Fibroblast of lung (primary cell): Measurements from ENCODE around the gene ZNF608. TPM values are rescaled to one million over a fixed set of nuclear protein-coding genes. Genes with fewer than 3 reads are reported as not detected.

Experiments used
- DNase-seq, 2 donors: peaks; one replicate each; pipeline versions ENCODE4 v3.0.0 to v3.0.0-alpha.2; 2010; ENCODE audit warnings: low read depth in 2 of 2
- H2AFZ ChIP-seq: 2 replicates; pipeline ENCODE4 v1.5.1; 2012; ENCODE audit warnings: low read length, control low read depth, inconsistent platforms
- H3K27ac ChIP-seq: 2 replicates; pipeline ENCODE4 v1.5.1; 2011; ENCODE audit warnings: low read length, control low read depth; ENCODE audit not compliant: insufficient read depth
- H3K27me3 ChIP-seq: 2 replicates; pipeline ENCODE4 v1.5.1; 2011; ENCODE audit warnings: mild to moderate bottlenecking, low read length; ENCODE audit not compliant: control insufficient read depth, insufficient read depth
- H3K36me3 ChIP-seq: 2 replicates; pipeline ENCODE4 v1.5.1; 2011; ENCODE audit warnings: low read length; ENCODE audit not compliant: control insufficient read depth, insufficient read depth
- H3K4me1 ChIP-seq: 2 replicates; pipeline ENCODE4 v1.5.1; 2011; ENCODE audit warnings: low read length; ENCODE audit not compliant: control insufficient read depth, insufficient read depth; ENCODE audit errors: extremely low read depth
- H3K4me2 ChIP-seq: 2 replicates; pipeline ENCODE4 v1.5.1; 2011; ENCODE audit warnings: low read length, control low read depth; ENCODE audit not compliant: insufficient read depth; ENCODE audit errors: extremely low read depth
- H3K4me3 ChIP-seq, 4 experiments: fragments of 200-600 bp in 1 of 4; sonication (generic) in 1 of 4; replicated peaks in 1 of 4; 2 replicates each; pipeline ENCODE4 v1.5.1; 2011 to 2016; ENCODE audit warnings: low read length in 4 of 4, low read depth in 3 of 4, mild to moderate bottlenecking in 3 of 4, control low read depth in 2 of 4, inconsistent platforms in 1 of 4, mixed read lengths in 1 of 4; ENCODE audit not compliant: insufficient read depth in 1 of 4; ENCODE audit errors: control extremely low read depth in 1 of 4
- H3K79me2 ChIP-seq: 2 replicates; pipeline ENCODE4 v1.5.1; 2012; ENCODE audit warnings: mild to moderate bottlenecking, low read length, inconsistent platforms; ENCODE audit not compliant: control insufficient read depth, insufficient read depth
- H3K9ac ChIP-seq: 2 replicates; pipeline ENCODE4 v1.5.1; 2011; ENCODE audit warnings: mild to moderate bottlenecking, low read length, control low read depth; ENCODE audit not compliant: insufficient read depth
- H3K9me3 ChIP-seq: 2 replicates; pipeline ENCODE4 v1.5.1; 2012; ENCODE audit warnings: low read depth, low read length; ENCODE audit not compliant: control insufficient read depth, insufficient read depth
- H4K20me1 ChIP-seq: 2 replicates; pipeline ENCODE4 v1.5.1; 2011; ENCODE audit warnings: low read length; ENCODE audit not compliant: control insufficient read depth, insufficient read depth; ENCODE audit errors: extremely low read depth
- CTCF ChIP-seq, 2 donors: IDR thresholded peaks in 1 of 2; conservative IDR thresholded peaks in 1 of 2; 1 replicate in 1 of 2; 2 replicates in 1 of 2; pipeline ENCODE4 v1.5.1; 2011 to 2012; ENCODE audit warnings: low read length in 2 of 2, control low read depth in 1 of 2, inconsistent platforms in 1 of 2, low read depth in 1 of 2, mild to moderate bottlenecking in 1 of 2
- EZH2 ChIP-seq: IDR thresholded peaks from 2 replicates; pipeline ENCODE4 v1.5.1; 2012; ENCODE audit warnings: low read length, control low read depth, mild to moderate bottlenecking; ENCODE audit errors: missing control alignments
- polyA plus RNA-seq, 2 donors: library from polyadenylated mRNA; depleted of rRNA in 1 of 2; stranded (reverse) in 1 of 2; unstranded in 1 of 2; fragments of >200 nt; gene quantifications; 2 replicates each; pipeline ENCODE4 v1.2.1, GENCODE V29; 2011 to 2012; ENCODE audit warnings: missing spikeins in 1 of 2
- total RNA-seq: library from RNA; depleted of rRNA; stranded (reverse); fragments of >200 nt; gene quantifications from 2 replicates; pipeline ENCODE4 v1.2.1, GENCODE V29; 2014

Gene ZNF608
- total and polyA plus RNA-seq, 2 donors (not counting 1 experiment from before 2014, with no cell fraction given): 12.4 to 25.3 TPM

GRCh38 chr5:124747791-124748686, 1.6 kb upstream of the ZNF608 start:
- Histone ChIP-seq H3K27ac (peak overlapping the region; percentile 72), H3K4me1 (peaks cover 1% of the 10 kb centered on the region), H3K4me3 (peak overlapping the region; percentile 57 to 96 (median 64)), H3K4me2 (peak overlapping the region; percentile 49), H3K27me3 (no peaks in the 10 kb centered on the region), H3K36me3 (no peaks in the 10 kb centered on the region), H4K20me1 (no peaks in the 10 kb centered on the region), H3K9ac (peak overlapping the region; percentile 57), H2AFZ (peak overlapping the region; percentile 37), H3K9me3 (no peaks in the 10 kb centered on the region), H3K79me2 (peaks cover 28% of the 10 kb centered on the region)
- TF ChIP-seq CTCF (conservative IDR thresholded peaks at IDR 0.05 in 1 of 2, IDR thresholded peaks at IDR 0.05 in 1 of 2; ENCODE audit: low read depth in 1 of 2, low read length in 2 of 2): no peak
- no peak for TF ChIP-seq EZH2
- DNase-seq: peak in 1 of 2 donors; percentile 60

- Histone ChIP-seq H3K4me2 (peak overlapping the region; percentile 73), H3K4me1 (peaks cover 3% of the 10 kb centered on the region), H3K9me3 (no peaks in the 10 kb centered on the region), H4K20me1 (no peaks in the 10 kb centered on the region), H3K4me3 (peak overlapping the region; percentile 57 to 97 (median 64)), H3K79me2 (peaks cover 31% of the 10 kb centered on the region), H3K36me3 (no peaks in the 10 kb centered on the region), H3K27ac (peak overlapping the region; percentile 85), H2AFZ (peak overlapping the region; percentile 37), H3K27me3 (no peaks in the 10 kb centered on the region), H3K9ac (peak overlapping the region; percentile 57)
- DNase-seq: peak; percentile 93 to 99
- TF ChIP-seq EZH2 (no peak), CTCF (conservative IDR thresholded peaks at IDR 0.05 in 1 of 2, IDR thresholded peaks at IDR 0.05 in 1 of 2; ENCODE audit: low read depth in 1 of 2, low read length in 2 of 2) (no peak)
These were observed 714 bp upstream of the ZNF608 start for GRCh38 chr5:124746916-124747790.
